HepG2 (cell line): ENCODE data around the gene ADCK2. TPM values are rescaled to one million over a fixed set of nuclear protein-coding genes. Genes with fewer than 3 reads are reported as not detected.

Experiments used
- polyA plus RNA-seq, 8 experiments: library from polyadenylated mRNA; depleted of rRNA in 3 of 8; stranded (reverse) in 7 of 8; unstranded in 1 of 8; fragments of >200 nt; fragmentation: Illumina TruSeq in 4 of 8; extraction: Trizol in 4 of 8; gene quantifications; 2 replicates each; pipeline versions ENCODE4 v1.2.1 to v1.2.3, GENCODE V29; 2011 to 2016; ENCODE audit warnings: low read depth in 4 of 8, missing spikeins in 1 of 8, mixed read lengths in 1 of 8; ENCODE audit not compliant: insufficient read depth in 1 of 8
- small RNA-seq, 3 experiments: library from RNA; depleted of rRNA; stranded (forward); fragments of <200 nt; gene quantifications; one replicate each; pipeline ENCODE3, GENCODE V24; 2012; ENCODE audit warnings: low read depth in 2 of 3, low replicate concordance in 1 of 3; ENCODE audit not compliant: insufficient read length in 3 of 3, insufficient read depth in 2 of 3
- total RNA-seq, 5 experiments: library from RNA; depleted of rRNA; stranded (reverse); fragments of >200 nt; fragmentation: Illumina TruSeq; extraction: Trizol; gene quantifications; 2 replicates each; pipeline ENCODE4 v1.2.3, GENCODE V29; 2016; ENCODE audit warnings: low read depth in 1 of 5

Gene ADCK2
- total and polyA plus RNA-seq, 2 of the 13 experiments (the other 11 are each of a cell fraction or from before 2014, with no cell fraction given) = 8.6 to 18.8 TPM

Small RNA genes within 50 kb of the gene (small RNA-seq; reads per million reads assigned to genes)
- gene RN7SL771P = 0 reads per million in 3 experiments

Other genes with a start within 250 kb of the ADCK2 start
- gene MKRN1, start 193.4 kb upstream of the ADCK2 start, total RNA-seq (2016; rRNA removed; fragmentation: Illumina TruSeq; extraction: Trizol) = 32.8 and 38.2 TPM in 2 replicates
- 27.5 and 28.5 TPM in 2 replicates for gene MKRN1, start 193.4 kb upstream of the ADCK2 start, polyA plus RNA-seq (2011; rRNA removed)
- gene DENND2A, start 32.1 kb upstream of the ADCK2 start, total RNA-seq (2016; rRNA removed; fragmentation: Illumina TruSeq; extraction: Trizol) = not detected in 2 replicates
- 0.12 TPM in 1 of 2 replicates, not detected in the other for gene DENND2A, start 32.1 kb upstream of the ADCK2 start, polyA plus RNA-seq (2011; rRNA removed)
- gene NDUFB2, start 23.8 kb downstream of the ADCK2 start, total RNA-seq (2016; rRNA removed; fragmentation: Illumina TruSeq; extraction: Trizol) = 221 and 276 TPM in 2 replicates
- 191 and 206 TPM in 2 replicates for gene NDUFB2, start 23.8 kb downstream of the ADCK2 start, polyA plus RNA-seq (2011; rRNA removed)